Measurements from ENCODE around the gene ABCC11.

The ABCC11 gene

GRCh38 chr16:48225456-48225855 lies 21.9 kb downstream of the ABCC11 start:
- Histone ChIP-seq H3K14ac (ENCODE audit: low read length) (no peak overlapping the region), H3K4ac (ENCODE audit: low read length) (no peak overlapping the region), H3K9me3 (replicated peaks in 1 of 2; ENCODE audit: control insufficient read depth in 2 of 2, insufficient read depth in 1 of 2, low read depth in 1 of 2, low read length in 2 of 2) (no peaks in the 10 kb centered on the region), H3K9ac (ENCODE audit: low read depth, low read length, poor library complexity) (no peak overlapping the region), H3K36me3 (replicated peaks in 1 of 2; ENCODE audit: control insufficient read depth in 2 of 2, insufficient read depth in 2 of 2, low read length in 2 of 2) (no peaks in the 10 kb centered on the region), H2AK5ac (ENCODE audit: low read depth, low read length) (no peak overlapping the region), H3K27ac (replicated peaks; ENCODE audit: low read length) (no peak overlapping the region), H2BK5ac (ENCODE audit: low read length) (no peak overlapping the region), H3K4me3 (ENCODE audit: low read length in 2 of 2) (no peak overlapping the region), H4K91ac (ENCODE audit: low read depth, low read length, poor library complexity) (no peak overlapping the region), H2BK120ac (ENCODE audit: low read depth, low read length) (no peak overlapping the region), H3K4me2 (ENCODE audit: insufficient read depth, low read length, poor library complexity, severe bottlenecking) (no peak overlapping the region), H2BK15ac (ENCODE audit: low read length) (no peak overlapping the region), H2AFZ (ENCODE audit: low read length) (no peak overlapping the region), H4K8ac (ENCODE audit: low read depth, low read length) (no peak overlapping the region), H3K4me1 (ENCODE audit: control insufficient read depth in 2 of 2, insufficient read depth in 1 of 2, low read depth in 1 of 2, low read length in 2 of 2) (no peaks in the 10 kb centered on the region), H3K18ac (ENCODE audit: low read length) (no peak overlapping the region), H3K27me3 (ENCODE audit: control insufficient read depth in 3 of 3, insufficient read depth in 3 of 3, low read depth in 1 of 3, low read length in 3 of 3) (no peaks in the 10 kb centered on the region), H3K79me1 (ENCODE audit: low read depth, low read length) (no peaks in the 10 kb centered on the region), H3K23ac (ENCODE audit: low read depth, low read length, poor library complexity) (no peak overlapping the region), H2BK12ac (ENCODE audit: low read length) (no peak overlapping the region)
- no CpG with 5 or more reads among the region's 5 CpGs for WGBS, 2 donors (ENCODE audit: extremely low coverage in 2 of 2, insufficient read length in 2 of 2, insufficient replicate concordance in 1 of 2)
- no peak for DNase-seq (ENCODE audit: low spot score)

- Histone ChIP-seq H3K4me2 (ENCODE audit: insufficient read depth, low read length, poor library complexity, severe bottlenecking) (no peak overlapping the region), H3K9me3 (replicated peaks in 1 of 2; ENCODE audit: control insufficient read depth in 2 of 2, insufficient read depth in 1 of 2, low read depth in 1 of 2, low read length in 2 of 2) (no peaks in the 10 kb centered on the region), H3K36me3 (replicated peaks in 1 of 2; ENCODE audit: control insufficient read depth in 2 of 2, insufficient read depth in 2 of 2, low read length in 2 of 2) (no peaks in the 10 kb centered on the region), H3K27me3 (ENCODE audit: control insufficient read depth in 3 of 3, insufficient read depth in 3 of 3, low read depth in 1 of 3, low read length in 3 of 3) (no peaks in the 10 kb centered on the region), H2BK12ac (ENCODE audit: low read length) (no peak overlapping the region), H3K18ac (ENCODE audit: low read length) (no peak overlapping the region), H2BK120ac (ENCODE audit: low read depth, low read length) (no peak overlapping the region), H2AFZ (ENCODE audit: low read length) (no peak overlapping the region), H3K79me1 (ENCODE audit: low read depth, low read length) (no peaks in the 10 kb centered on the region), H3K4ac (ENCODE audit: low read length) (no peak overlapping the region), H3K27ac (replicated peaks; ENCODE audit: low read length) (no peak overlapping the region), H4K8ac (ENCODE audit: low read depth, low read length) (no peak overlapping the region), H3K14ac (ENCODE audit: low read length) (no peak overlapping the region), H4K91ac (ENCODE audit: low read depth, low read length, poor library complexity) (no peak overlapping the region), H3K23ac (ENCODE audit: low read depth, low read length, poor library complexity) (no peak overlapping the region), H3K4me1 (ENCODE audit: control insufficient read depth in 2 of 2, insufficient read depth in 1 of 2, low read depth in 1 of 2, low read length in 2 of 2) (no peaks in the 10 kb centered on the region), H3K4me3 (ENCODE audit: low read length in 2 of 2) (no peak overlapping the region), H2BK5ac (ENCODE audit: low read length) (no peak overlapping the region), H2AK5ac (ENCODE audit: low read depth, low read length) (no peak overlapping the region), H3K9ac (ENCODE audit: low read depth, low read length, poor library complexity) (no peak overlapping the region), H2BK15ac (ENCODE audit: low read length) (no peak overlapping the region)
- WGBS, 2 donors (ENCODE audit: extremely low coverage in 2 of 2, insufficient read length in 2 of 2, insufficient replicate concordance in 1 of 2) = no CpG with 5 or more reads among the region's 4 CpGs
- DNase-seq (ENCODE audit: low spot score) = no peak
Observed at GRCh38 chr16:48223490-48223889, 23.8 kb downstream of the ABCC11 start.

- H4K8ac ChIP-seq (ENCODE audit: low read depth, low read length) = no peak overlapping the region
- H3K4me2 ChIP-seq (ENCODE audit: insufficient read depth, low read length, poor library complexity, severe bottlenecking) = no peak overlapping the region
- no peak overlapping the region for H2BK15ac ChIP-seq (ENCODE audit: low read length)
- H2AFZ ChIP-seq (ENCODE audit: low read length) = no peak overlapping the region
- no peak for DNase-seq (ENCODE audit: low spot score)
- no peak overlapping the region for H3K18ac ChIP-seq (ENCODE audit: low read length)
- H3K14ac ChIP-seq (ENCODE audit: low read length) = no peak overlapping the region
- no peak overlapping the region for H4K91ac ChIP-seq (ENCODE audit: low read depth, low read length, poor library complexity)
- H2BK5ac ChIP-seq (ENCODE audit: low read length) = no peak overlapping the region
- H2BK12ac ChIP-seq (ENCODE audit: low read length) = no peak overlapping the region
- no peak overlapping the region for H3K4me3 ChIP-seq (ENCODE audit: low read length in 2 of 2)
- H3K4ac ChIP-seq (ENCODE audit: low read length) = no peak overlapping the region
- no peaks in the 10 kb centered on the region for H3K9me3 ChIP-seq (replicated peaks in 1 of 2; ENCODE audit: control insufficient read depth in 2 of 2, insufficient read depth in 1 of 2, low read depth in 1 of 2, low read length in 2 of 2)
- no peaks in the 10 kb centered on the region for H3K27me3 ChIP-seq (ENCODE audit: control insufficient read depth in 3 of 3, insufficient read depth in 3 of 3, low read depth in 1 of 3, low read length in 3 of 3)
- H3K9ac ChIP-seq (ENCODE audit: low read depth, low read length, poor library complexity) = no peak overlapping the region
- no peaks in the 10 kb centered on the region for H3K4me1 ChIP-seq (ENCODE audit: control insufficient read depth in 2 of 2, insufficient read depth in 1 of 2, low read depth in 1 of 2, low read length in 2 of 2)
- no peaks in the 10 kb centered on the region for H3K79me1 ChIP-seq (ENCODE audit: low read depth, low read length)
- no peak overlapping the region for H2BK120ac ChIP-seq (ENCODE audit: low read depth, low read length)
- no peak overlapping the region for H3K23ac ChIP-seq (ENCODE audit: low read depth, low read length, poor library complexity)
- H3K36me3 ChIP-seq (replicated peaks in 1 of 2; ENCODE audit: control insufficient read depth in 2 of 2, insufficient read depth in 2 of 2, low read length in 2 of 2) = no peaks in the 10 kb centered on the region
- H2AK5ac ChIP-seq (ENCODE audit: low read depth, low read length) = no peak overlapping the region
- WGBS, 2 donors (ENCODE audit: extremely low coverage in 2 of 2, insufficient read length in 2 of 2, insufficient replicate concordance in 1 of 2) = no CpG with 5 or more reads among the region's 3 CpGs
- no peak overlapping the region for H3K27ac ChIP-seq (replicated peaks; ENCODE audit: low read length)
Observed at GRCh38 chr16:48220891-48221290, 26.4 kb downstream of the ABCC11 start.

GRCh38 chr16:48218473-48218872 lies 28.9 kb downstream of the ABCC11 start:
- no peak overlapping the region for H2AK5ac ChIP-seq (ENCODE audit: low read depth, low read length)
- H2BK5ac ChIP-seq (ENCODE audit: low read length) = no peak overlapping the region
- no peak overlapping the region for H3K9ac ChIP-seq (ENCODE audit: low read depth, low read length, poor library complexity)
- no peaks in the 10 kb centered on the region for H3K27me3 ChIP-seq (ENCODE audit: control insufficient read depth in 3 of 3, insufficient read depth in 3 of 3, low read depth in 1 of 3, low read length in 3 of 3)
- H3K36me3 ChIP-seq (replicated peaks in 1 of 2; ENCODE audit: control insufficient read depth in 2 of 2, insufficient read depth in 2 of 2, low read length in 2 of 2) = no peaks in the 10 kb centered on the region
- no peak overlapping the region for H3K18ac ChIP-seq (ENCODE audit: low read length)
- WGBS, 2 donors (ENCODE audit: extremely low coverage in 2 of 2, insufficient read length in 2 of 2, insufficient replicate concordance in 1 of 2) = no CpG with 5 or more reads among the region's 3 CpGs
- no peaks in the 10 kb centered on the region for H3K79me1 ChIP-seq (ENCODE audit: low read depth, low read length)
- no peak overlapping the region for H3K27ac ChIP-seq (replicated peaks; ENCODE audit: low read length)
- H3K4me1 ChIP-seq (ENCODE audit: control insufficient read depth in 2 of 2, insufficient read depth in 1 of 2, low read depth in 1 of 2, low read length in 2 of 2) = no peaks in the 10 kb centered on the region
- DNase-seq (ENCODE audit: low spot score) = no peak
- H2BK15ac ChIP-seq (ENCODE audit: low read length) = no peak overlapping the region
- no peak overlapping the region for H4K91ac ChIP-seq (ENCODE audit: low read depth, low read length, poor library complexity)
- no peak overlapping the region for H2BK12ac ChIP-seq (ENCODE audit: low read length)
- H3K4me3 ChIP-seq (ENCODE audit: low read length in 2 of 2) = no peak overlapping the region
- H3K23ac ChIP-seq (ENCODE audit: low read depth, low read length, poor library complexity) = no peak overlapping the region
- no peak overlapping the region for H3K14ac ChIP-seq (ENCODE audit: low read length)
- H2BK120ac ChIP-seq (ENCODE audit: low read depth, low read length) = no peak overlapping the region
- H2AFZ ChIP-seq (ENCODE audit: low read length) = no peak overlapping the region
- H3K4ac ChIP-seq (ENCODE audit: low read length) = no peak overlapping the region
- H3K9me3 ChIP-seq (replicated peaks in 1 of 2; ENCODE audit: control insufficient read depth in 2 of 2, insufficient read depth in 1 of 2, low read depth in 1 of 2, low read length in 2 of 2) = no peaks in the 10 kb centered on the region
- H4K8ac ChIP-seq (ENCODE audit: low read depth, low read length) = no peak overlapping the region
- H3K4me2 ChIP-seq (ENCODE audit: insufficient read depth, low read length, poor library complexity, severe bottlenecking) = no peak overlapping the region
